H1 (cell line): ENCODE results near the gene NUP210L.
"Not testable (repeated sequence)": the region's sequence is repeated elsewhere in the genome, so short reads cannot be mapped to it uniquely, and the experiment has no call there.

ENCODE experiments used
- CBX5 ChIP-seq: fragments of 300-800, 300-1000 bp; sonication (generic); IDR thresholded peaks from 2 replicates; pipeline ENCODE4 v1.7.1; 2016; ENCODE audit warnings: antibody characterized with exemption, low read length, low read depth
- CTCF ChIP-seq, 3 experiments: IDR thresholded peaks; 1 replicate in 2 of 3; 2 replicates in 1 of 3; pipeline versions ENCODE4 v1.5.1 to v1.6.1; 2011; ENCODE audit warnings: low read length in 3 of 3, mild to moderate bottlenecking in 3 of 3, inconsistent platforms in 2 of 3, low read depth in 1 of 3, moderate library complexity in 1 of 3; ENCODE audit not compliant: insufficient read depth in 1 of 3; ENCODE audit errors: control extremely low read depth in 1 of 3
- EZH2 ChIP-seq: fragments of 200-600 bp; sonication (generic); IDR thresholded peaks from 2 replicates; pipeline ENCODE4 v1.7.1; 2012; ENCODE audit warnings: low read depth, mild to moderate bottlenecking, moderate library complexity, low read length, inconsistent platforms; ENCODE audit not compliant: severe bottlenecking
- JUN ChIP-seq: IDR thresholded peaks from 2 replicates; pipeline ENCODE4 v1.6.1; 2011; ENCODE audit warnings: low read depth, mild to moderate bottlenecking, improper control_type of control experiment, low read length
- MAFK ChIP-seq: IDR thresholded peaks from 2 replicates; pipeline ENCODE4 v1.6.1; 2012; ENCODE audit warnings: low read depth, mild to moderate bottlenecking, improper control_type of control experiment, low read length
- YY1 ChIP-seq: IDR thresholded peaks from 2 replicates; pipeline ENCODE4 v1.6.1; 2011; ENCODE audit warnings: low read depth, mild to moderate bottlenecking, low read length

DNA sequence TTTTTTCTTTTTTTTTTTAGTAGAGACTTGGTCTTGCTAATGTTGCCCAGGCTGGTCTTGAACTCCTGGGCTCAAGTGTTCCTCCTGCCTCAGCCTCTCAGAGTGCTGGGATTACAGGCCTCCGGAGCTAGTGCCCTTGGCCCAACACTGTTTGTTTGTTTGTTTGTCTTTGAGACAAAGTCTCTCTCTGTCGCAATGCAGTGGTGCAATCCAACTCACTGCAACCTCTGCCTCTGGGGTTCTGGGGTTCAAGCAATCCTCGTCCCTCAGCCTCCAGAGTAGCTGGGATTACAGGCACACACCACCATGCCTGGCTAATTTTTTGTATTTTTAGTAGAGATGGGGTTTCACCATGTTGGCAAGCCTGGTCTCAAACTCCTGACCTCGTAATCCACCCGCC is 7.4 kb downstream of the NUP210L start:
- not testable (repeated sequence) for TF ChIP-seq CBX5; YY1; MAFK; JUN; EZH2; CTCF (IDR thresholded peaks at IDR 0.05; ENCODE audit: control extremely low read depth in 1 of 3, insufficient read depth in 1 of 3, low read depth in 1 of 3, low read length in 3 of 3)
